NCI-H2196 treated with DMSO at 0.1 percent for 48 hours (cell line): Measurements from ENCODE around the gene ZNF780B.
A peak's percentile ranks its signal among the peaks of the same experiment; 100 is the strongest.
"Not testable (repeated sequence)": the region's sequence is repeated elsewhere in the genome, so short reads cannot be mapped to it uniquely, and the experiment has no call there.

ENCODE experiments used
- DNase-seq: peaks from one replicate; lab custom pipeline; 2025; ENCODE audit not compliant: unreplicated experiment; lab: John Stamatoyannopoulos, UW

Gene ZNF780B

GRCh38 chr19:40041718-40042117, 14.3 kb downstream of the ZNF780B start:
- DNase-seq: not testable (repeated sequence)

- DNase-seq: not testable (repeated sequence)
These were observed 18.0 kb downstream of the ZNF780B start for GRCh38 chr19:40038047-40038446.

GRCh38 chr19:40035996-40036395, 20.0 kb downstream of the ZNF780B start:
- DNase-seq: no peak

- no peak for DNase-seq
These were observed 22.0 kb downstream of the ZNF780B start for GRCh38 chr19:40033989-40034560.

GRCh38 chr19:40026597-40026970, 29.4 kb downstream of the ZNF780B start:
- no peak for DNase-seq

GRCh38 chr19:40025938-40026596, 30.0 kb downstream of the ZNF780B start:
- no peak for DNase-seq

- no peak for DNase-seq
These were observed 32.1 kb downstream of the ZNF780B start for GRCh38 chr19:40023969-40024368.

- no peak for DNase-seq
These were observed 42.0 kb downstream of the ZNF780B start for GRCh38 chr19:40013991-40014390.

- no peak for DNase-seq
These were observed 46.4 kb downstream of the ZNF780B start for GRCh38 chr19:40009674-40010073.

GRCh38 chr19:40006273-40006691, 49.7 kb downstream of the ZNF780B start:
- DNase-seq: no peak

- DNase-seq: no peak
These were observed 50.2 kb downstream of the ZNF780B start for GRCh38 chr19:40005691-40006272.

- no peak for DNase-seq
These were observed 57.5 kb downstream of the ZNF780B start for GRCh38 chr19:39998501-39998900.

GRCh38 chr19:39997638-39998216, 58.3 kb downstream of the ZNF780B start:
- no peak for DNase-seq

GRCh38 chr19:39996811-39997637, 59.0 kb downstream of the ZNF780B start, which contains the start of gene ZNF546:
Gene ZNF546, plus strand, starts transcription at chr19:39997060. Its CDS starts 1,267 bp downstream, at chr19:39998327.
- DNase-seq: peak; percentile 61

- no peak for DNase-seq
These were observed 59.7 kb downstream of the ZNF780B start for GRCh38 chr19:39996218-39996810.

GRCh38 chr19:39995794-39996193, 60.2 kb downstream of the ZNF780B start:
- no peak for DNase-seq

- DNase-seq: no peak
These were observed 61.7 kb downstream of the ZNF780B start for GRCh38 chr19:39994361-39994760.

- DNase-seq: no peak
These were observed 62.4 kb downstream of the ZNF780B start for GRCh38 chr19:39993605-39994004.

- no peak for DNase-seq
These were observed 68.4 kb downstream of the ZNF780B start for GRCh38 chr19:39987596-39987995.

- DNase-seq: no peak
These were observed 68.9 kb downstream of the ZNF780B start for GRCh38 chr19:39987167-39987566.

GRCh38 chr19:39986643-39987042, 69.4 kb downstream of the ZNF780B start:
- no peak for DNase-seq
